Measurements from ENCODE around the gene GPC1. TPM values are rescaled to one million over a fixed set of nuclear protein-coding genes. Genes with fewer than 3 reads are reported as not detected.

GPC1 gene
- total RNA-seq, 1 experiment from 2014 or later, result 38.9 TPM

DNA sequence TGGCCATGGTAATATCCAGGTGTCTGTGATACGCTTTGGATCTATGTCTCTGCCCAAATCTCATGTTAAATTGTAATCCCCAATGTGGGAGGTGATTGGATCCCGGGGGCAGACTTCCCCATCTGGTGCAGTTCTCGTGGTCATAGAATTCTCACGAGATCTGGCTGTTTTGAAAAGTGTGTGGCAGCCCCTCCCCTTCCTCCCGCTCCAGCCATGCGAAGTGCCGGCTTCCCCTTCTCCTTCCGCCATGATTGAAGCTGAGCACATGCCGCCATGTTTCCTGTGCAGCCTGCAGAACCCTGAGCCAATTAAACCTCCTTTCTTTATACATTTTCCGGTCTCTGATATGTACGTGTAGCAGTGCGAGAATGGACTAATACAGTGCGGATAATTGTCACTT lies 42.5 kb downstream of the GPC1 start:
- ChIA-PET POLR2A (no interaction called here), CTCF (interaction anchor here (1.1 kb wide), 1 partner anchor 36 kb away, joined by 4 read pairs; no protein-coding TSS in a partner anchor)
- no peak for TF ChIP-seq CTCF (IDR thresholded peaks at IDR 0.05; ENCODE audit: unreplicated experiment)
- Mint-ChIP-seq H3K4me3 (ENCODE audit: unreplicated experiment) (no peak overlapping the region), H3K27ac (ENCODE audit: low read depth, unreplicated experiment) (no peak overlapping the region), H3K36me3 (ENCODE audit: insufficient read depth, unreplicated experiment) (peaks cover 6% of the 10 kb centered on the region), H3K4me1 (ENCODE audit: insufficient read depth, unreplicated experiment) (no peaks in the 10 kb centered on the region), H3K27me3 (ENCODE audit: insufficient read depth, unreplicated experiment) (no peaks in the 10 kb centered on the region), H3K9me3 (ENCODE audit: unreplicated experiment) (peaks cover 8% of the 10 kb centered on the region)
- intact Hi-C loops (cut with micrococcal nuclease), result no loop called here
- no peak for DNase-seq (ENCODE audit: unreplicated experiment)
- no TSS peak for BruUV-seq (replicated peaks)

GRCh38 chr2:240478346-240479110 lies 43.1 kb downstream of the GPC1 start:
- CTCF ChIA-PET, result interaction anchor here (0.6 to 1.3 kb wide), 2 partner anchors 36 to 361 kb away, joined by 3 read pairs; no protein-coding TSS in a partner anchor
- no peak overlapping the region for H3K4me3 Mint-ChIP-seq (ENCODE audit: unreplicated experiment)
- peaks cover 3% of the 10 kb centered on the region for H3K9me3 Mint-ChIP-seq (ENCODE audit: unreplicated experiment)
- POLR2A ChIA-PET, result no interaction called here
- no peaks in the 10 kb centered on the region for H3K4me1 Mint-ChIP-seq (ENCODE audit: insufficient read depth, unreplicated experiment)
- no peaks in the 10 kb centered on the region for H3K27me3 Mint-ChIP-seq (ENCODE audit: insufficient read depth, unreplicated experiment)
- H3K27ac Mint-ChIP-seq (ENCODE audit: low read depth, unreplicated experiment), result no peak overlapping the region
- no peak for DNase-seq (ENCODE audit: unreplicated experiment)
- H3K36me3 Mint-ChIP-seq (ENCODE audit: insufficient read depth, unreplicated experiment), result peaks cover 6% of the 10 kb centered on the region
- intact Hi-C loops (cut with micrococcal nuclease), result no loop called here
- no TSS peak for BruUV-seq (replicated peaks)
- TF ChIP-seq CTCF (IDR thresholded peaks at IDR 0.05; ENCODE audit: unreplicated experiment), result no peak

- Mint-ChIP-seq H3K27ac (ENCODE audit: low read depth, unreplicated experiment) (no peak overlapping the region), H3K9me3 (ENCODE audit: unreplicated experiment) (no peaks in the 10 kb centered on the region), H3K4me1 (ENCODE audit: insufficient read depth, unreplicated experiment) (no peaks in the 10 kb centered on the region), H3K36me3 (ENCODE audit: insufficient read depth, unreplicated experiment) (peaks cover 6% of the 10 kb centered on the region), H3K27me3 (ENCODE audit: insufficient read depth, unreplicated experiment) (no peaks in the 10 kb centered on the region), H3K4me3 (ENCODE audit: unreplicated experiment) (no peak overlapping the region)
- no peak for TF ChIP-seq CTCF (IDR thresholded peaks at IDR 0.05; ENCODE audit: unreplicated experiment)
- no TSS peak for BruUV-seq (replicated peaks)
- CTCF ChIA-PET, result interaction anchor here (0.6 to 1.3 kb wide), 2 partner anchors 35 to 360 kb away, joined by 3 read pairs; no protein-coding TSS in a partner anchor
- no peak for DNase-seq (ENCODE audit: unreplicated experiment)
- POLR2A ChIA-PET, result no interaction called here
- intact Hi-C loops (cut with micrococcal nuclease), result no loop called here
Observed at GRCh38 chr2:240479111-240479501, 43.6 kb downstream of the GPC1 start.

- DNase-seq (ENCODE audit: unreplicated experiment), result no peak
- no peaks in the 10 kb centered on the region for H3K9me3 Mint-ChIP-seq (ENCODE audit: unreplicated experiment)
- H3K4me3 Mint-ChIP-seq (ENCODE audit: unreplicated experiment), result no peak overlapping the region
- intact Hi-C loops (cut with micrococcal nuclease), result no loop called here
- ChIA-PET CTCF (no interaction called here), POLR2A (no interaction called here)
- TF ChIP-seq CTCF (IDR thresholded peaks at IDR 0.05; ENCODE audit: unreplicated experiment), result no peak
- BruUV-seq (replicated peaks), result no TSS peak
- no peak overlapping the region for H3K27ac Mint-ChIP-seq (ENCODE audit: low read depth, unreplicated experiment)
- no peaks in the 10 kb centered on the region for H3K4me1 Mint-ChIP-seq (ENCODE audit: insufficient read depth, unreplicated experiment)
- no peaks in the 10 kb centered on the region for H3K27me3 Mint-ChIP-seq (ENCODE audit: insufficient read depth, unreplicated experiment)
- peaks cover 6% of the 10 kb centered on the region for H3K36me3 Mint-ChIP-seq (ENCODE audit: insufficient read depth, unreplicated experiment)
Observed at GRCh38 chr2:240480834-240481623, 45.6 kb downstream of the GPC1 start.

Data from MCF 10A (cell line).